ENCODE results near the gene PNMT.

PNMT gene

DNA sequence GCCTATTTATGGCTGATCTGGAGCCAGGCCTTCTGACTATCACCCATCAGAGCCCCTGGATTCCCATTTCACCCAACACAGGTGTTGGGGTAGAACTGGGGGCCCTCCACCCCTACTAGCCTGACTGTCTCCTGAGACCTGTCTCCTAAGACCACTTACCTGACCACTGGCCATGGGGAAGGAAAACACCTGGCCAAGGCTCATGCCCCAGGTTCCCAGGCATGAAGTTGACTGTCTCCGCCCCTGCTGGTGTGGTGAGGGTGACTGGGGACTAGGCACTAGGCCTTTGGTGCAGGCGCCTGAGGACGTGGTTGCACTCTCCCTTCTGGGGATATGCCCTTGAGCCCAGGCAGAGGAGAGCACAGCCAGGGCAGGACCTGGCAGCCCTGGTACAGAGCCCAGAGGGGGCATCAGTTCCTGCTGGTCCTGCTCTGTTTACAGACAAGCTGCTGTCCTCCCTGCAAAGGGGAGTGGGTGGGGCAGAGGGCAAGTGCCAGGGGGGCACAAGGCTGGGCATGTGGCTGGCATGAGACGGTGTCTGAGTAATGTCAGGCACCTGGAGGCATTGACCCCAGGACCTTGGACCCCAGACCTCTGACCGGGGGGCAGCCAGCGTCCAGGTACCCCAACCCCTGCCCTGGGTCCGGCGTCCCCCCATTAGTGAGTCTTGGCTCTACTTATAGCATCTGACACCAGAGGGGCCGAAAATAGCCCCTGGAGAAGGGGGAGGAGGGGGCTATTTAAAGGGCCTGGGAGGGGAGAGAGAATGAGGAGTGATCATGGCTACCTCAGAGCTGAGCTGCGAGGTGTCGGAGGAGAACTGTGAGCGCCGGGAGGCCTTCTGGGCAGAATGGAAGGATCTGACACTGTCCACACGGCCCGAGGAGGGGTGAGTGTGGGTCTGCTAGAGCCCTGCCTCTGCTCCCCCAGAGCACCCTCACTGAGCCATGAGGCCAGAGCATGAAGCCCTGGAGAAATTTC lies 3.4 kb upstream of the PNMT start, which contains the start of gene TCAP:
TSS of gene TCAP (plus strand) at position 769 of the 981 bp plus-strand sequence. CDS start at position 780, 11 bp downstream.
- WGBS, 2 experiments (ENCODE audit: insufficient coverage in 2 of 2) = 71 to 80% methylated on average over 13 to 14 of the region's 15 CpGs

DNA sequence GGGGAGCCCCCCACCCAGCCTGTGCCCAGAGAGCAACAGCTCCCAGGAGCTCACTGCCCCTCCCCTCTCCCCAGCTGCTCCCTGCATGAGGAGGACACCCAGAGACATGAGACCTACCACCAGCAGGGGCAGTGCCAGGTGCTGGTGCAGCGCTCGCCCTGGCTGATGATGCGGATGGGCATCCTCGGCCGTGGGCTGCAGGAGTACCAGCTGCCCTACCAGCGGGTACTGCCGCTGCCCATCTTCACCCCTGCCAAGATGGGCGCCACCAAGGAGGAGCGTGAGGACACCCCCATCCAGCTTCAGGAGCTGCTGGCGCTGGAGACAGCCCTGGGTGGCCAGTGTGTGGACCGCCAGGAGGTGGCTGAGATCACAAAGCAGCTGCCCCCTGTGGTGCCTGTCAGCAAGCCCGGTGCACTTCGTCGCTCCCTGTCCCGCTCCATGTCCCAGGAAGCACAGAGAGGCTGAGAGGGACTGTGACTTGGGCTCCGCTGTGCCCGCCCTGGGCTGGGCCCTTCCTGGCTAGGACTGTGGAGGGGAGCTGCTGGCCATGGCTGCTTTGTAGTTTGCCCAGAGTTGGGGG lies 2.5 kb upstream of the PNMT start:
- no peaks in the 10 kb centered on the region for H3K9me3 ChIP-seq (ENCODE audit: control insufficient read depth, low read length)
- H3K36me3 ChIP-seq (ENCODE audit: control insufficient read depth, insufficient read depth, low read length) = peaks cover 6% of the 10 kb centered on the region
- peaks cover 20% of the 10 kb centered on the region for H3K4me1 ChIP-seq (ENCODE audit: control insufficient read depth, insufficient read depth, low read length, poor library complexity, severe bottlenecking)
- H3K27ac ChIP-seq (ENCODE audit: low read depth, low read length, severe bottlenecking) = no peak overlapping the region
- WGBS, 2 experiments (ENCODE audit: insufficient coverage in 2 of 2) = 81 to 88% methylated on average over 10 to 13 of the region's 17 CpGs
- no peak overlapping the region for H3K4me3 ChIP-seq (ENCODE audit: extremely low read depth, insufficient read depth, low read length, poor library complexity, severe bottlenecking)

More for the DNA sequence above, 3.4 kb upstream of the PNMT start, which contains the start of gene TCAP:
- Histone ChIP-seq H3K36me3 (ENCODE audit: control insufficient read depth, insufficient read depth, low read length) (peaks cover 14% of the 10 kb centered on the region), H3K27ac (ENCODE audit: low read depth, low read length, severe bottlenecking) (no peak within 1 kb of the TSS), H3K4me3 (ENCODE audit: extremely low read depth, insufficient read depth, low read length, poor library complexity, severe bottlenecking) (no peak within 1 kb of the TSS), H3K4me1 (ENCODE audit: control insufficient read depth, insufficient read depth, low read length, poor library complexity, severe bottlenecking) (peaks cover 20% of the 10 kb centered on the region), H3K9me3 (ENCODE audit: control insufficient read depth, low read length) (no peaks in the 10 kb centered on the region)

DNA sequence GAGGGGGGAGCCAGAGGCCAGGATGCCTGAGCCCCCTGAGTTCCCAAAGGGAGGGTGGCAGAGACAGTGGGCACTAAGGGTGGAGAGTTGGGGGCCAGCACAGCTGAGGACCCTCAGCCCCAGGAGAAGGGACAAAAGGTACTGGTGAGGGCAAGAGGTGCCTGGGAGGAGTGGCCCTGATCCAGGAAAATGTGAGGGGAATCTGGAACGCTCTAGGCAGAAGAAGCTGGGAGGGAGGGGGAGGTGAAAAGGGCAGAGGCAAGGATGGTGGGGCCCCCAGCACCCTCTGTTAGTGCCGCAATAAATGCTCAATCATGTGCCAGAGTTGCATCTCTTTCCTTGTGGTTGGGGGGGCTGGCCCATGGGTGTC lies 2.0 kb upstream of the PNMT start:
- no peak overlapping the region for H3K4me3 ChIP-seq (ENCODE audit: extremely low read depth, insufficient read depth, low read length, poor library complexity, severe bottlenecking)
- peaks cover 4% of the 10 kb centered on the region for H3K36me3 ChIP-seq (ENCODE audit: control insufficient read depth, insufficient read depth, low read length)
- peaks cover 20% of the 10 kb centered on the region for H3K4me1 ChIP-seq (ENCODE audit: control insufficient read depth, insufficient read depth, low read length, poor library complexity, severe bottlenecking)
- no peak overlapping the region for H3K27ac ChIP-seq (ENCODE audit: low read depth, low read length, severe bottlenecking)
- H3K9me3 ChIP-seq (ENCODE audit: control insufficient read depth, low read length) = no peaks in the 10 kb centered on the region
- WGBS, 2 experiments (ENCODE audit: insufficient coverage in 2 of 2) = 58 to 64% methylated on average over 2 of the region's 2 CpGs

DNA sequence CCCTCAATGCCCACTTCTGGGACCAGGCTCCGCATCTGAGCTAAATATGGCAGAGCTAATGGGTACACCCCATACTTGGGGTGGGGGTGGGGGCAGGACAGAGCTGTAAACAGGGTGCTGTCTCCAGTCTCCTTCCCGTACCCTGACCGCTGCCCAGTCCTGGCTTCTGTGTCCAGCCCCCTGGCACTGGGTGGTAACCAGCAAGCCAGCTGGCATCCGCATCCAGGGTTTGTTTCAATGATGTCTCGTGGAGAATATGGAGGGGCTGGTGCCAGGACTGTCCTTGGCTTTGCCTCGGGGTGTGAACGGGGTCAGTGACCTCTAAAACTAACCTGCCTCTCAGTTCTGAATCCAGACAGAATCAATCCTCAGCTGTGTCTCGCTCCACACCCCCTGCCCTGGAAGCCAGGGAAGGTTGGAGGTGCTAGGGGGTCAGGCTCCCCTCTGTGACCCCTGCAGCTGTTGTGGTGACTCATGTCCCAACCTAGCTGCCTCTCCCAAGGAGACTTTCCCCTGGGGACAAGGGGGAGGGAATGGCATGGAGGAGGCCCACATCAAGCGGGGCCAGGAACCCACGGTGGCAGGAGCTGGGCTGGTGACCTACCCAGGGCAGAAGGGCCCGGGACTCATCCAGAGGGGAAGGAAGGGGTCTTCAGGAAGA lies 1.5 kb upstream of the PNMT start:
- H3K27ac ChIP-seq (ENCODE audit: low read depth, low read length, severe bottlenecking) = no peak overlapping the region
- 75 to 78% methylated on average over 8 to 10 of the region's 11 CpGs for WGBS, 2 experiments (ENCODE audit: insufficient coverage in 2 of 2)
- H3K4me3 ChIP-seq (ENCODE audit: extremely low read depth, insufficient read depth, low read length, poor library complexity, severe bottlenecking) = no peak overlapping the region
- no peaks in the 10 kb centered on the region for H3K9me3 ChIP-seq (ENCODE audit: control insufficient read depth, low read length)
- no peaks in the 10 kb centered on the region for H3K36me3 ChIP-seq (ENCODE audit: control insufficient read depth, insufficient read depth, low read length)
- peaks cover 20% of the 10 kb centered on the region for H3K4me1 ChIP-seq (ENCODE audit: control insufficient read depth, insufficient read depth, low read length, poor library complexity, severe bottlenecking)

DNA sequence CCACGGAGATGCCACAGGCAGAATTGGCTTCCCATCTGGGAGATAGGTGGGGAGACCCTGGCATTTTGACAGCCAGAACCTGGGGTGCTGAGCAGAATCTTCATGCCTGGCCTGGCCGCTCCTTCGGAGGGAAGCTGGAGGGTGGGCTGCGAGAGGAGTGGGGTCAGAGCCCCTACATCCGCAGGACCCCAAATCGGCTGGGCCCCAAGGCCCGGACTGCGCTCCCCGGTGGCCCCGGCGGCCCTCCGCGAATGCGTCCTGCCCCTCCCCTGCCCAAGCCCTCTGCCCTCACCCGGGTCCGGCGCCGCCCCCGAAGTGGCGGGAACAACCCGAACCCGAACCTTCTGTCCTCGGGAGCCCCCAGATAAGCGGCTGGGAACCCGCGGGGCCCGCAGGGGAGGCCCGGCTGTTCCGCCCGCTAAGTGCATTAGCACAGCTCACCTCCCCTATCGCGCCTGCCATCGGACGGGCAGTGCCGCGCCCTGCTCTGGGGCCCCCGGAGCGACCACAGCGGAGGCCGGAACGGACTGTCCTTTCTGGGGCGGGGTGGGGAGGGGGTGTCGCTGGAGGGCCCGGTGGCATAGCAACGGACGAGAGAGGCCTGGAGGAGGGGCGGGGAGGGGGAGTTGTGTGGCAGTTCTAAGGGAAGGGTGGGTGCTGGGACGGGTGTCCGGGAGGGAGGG lies 850 bp upstream of the PNMT start:
- Histone ChIP-seq H3K27ac (ENCODE audit: low read depth, low read length, severe bottlenecking) (no peak overlapping the region), H3K4me3 (ENCODE audit: extremely low read depth, insufficient read depth, low read length, poor library complexity, severe bottlenecking) (peak overlapping the region; percentile 35)
- 10% methylated on average over 18 to 32 of the region's 49 CpGs for WGBS, 2 experiments (ENCODE audit: insufficient coverage in 2 of 2)

DNA sequence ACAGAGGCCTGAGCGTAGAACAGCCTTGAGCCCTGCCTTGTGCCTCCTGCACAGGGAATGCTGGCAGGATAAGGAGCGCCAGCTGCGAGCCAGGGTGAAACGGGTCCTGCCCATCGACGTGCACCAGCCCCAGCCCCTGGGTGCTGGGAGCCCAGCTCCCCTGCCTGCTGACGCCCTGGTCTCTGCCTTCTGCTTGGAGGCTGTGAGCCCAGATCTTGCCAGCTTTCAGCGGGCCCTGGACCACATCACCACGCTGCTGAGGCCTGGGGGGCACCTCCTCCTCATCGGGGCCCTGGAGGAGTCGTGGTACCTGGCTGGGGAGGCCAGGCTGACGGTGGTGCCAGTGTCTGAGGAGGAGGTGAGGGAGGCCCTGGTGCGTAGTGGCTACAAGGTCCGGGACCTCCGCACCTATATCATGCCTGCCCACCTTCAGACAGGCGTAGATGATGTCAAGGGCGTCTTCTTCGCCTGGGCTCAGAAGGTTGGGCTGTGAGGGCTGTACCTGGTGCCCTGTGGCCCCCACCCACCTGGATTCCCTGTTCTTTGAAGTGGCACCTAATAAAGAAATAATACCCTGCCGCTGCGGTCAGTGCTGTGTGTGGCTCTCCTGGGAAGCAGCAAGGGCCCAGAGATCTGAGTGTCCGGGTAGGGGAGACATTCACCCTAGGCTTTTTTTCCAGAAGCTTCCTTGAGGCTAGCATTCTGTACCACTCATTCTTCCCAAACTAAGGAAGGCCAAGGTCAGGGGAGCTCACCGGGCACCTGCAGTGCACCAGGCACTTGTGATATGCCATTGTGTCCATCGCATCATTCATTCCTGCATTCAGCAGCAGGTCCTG lies 1.9 kb downstream of the PNMT start:
- no peak overlapping the region for H3K4me3 ChIP-seq (ENCODE audit: extremely low read depth, insufficient read depth, low read length, poor library complexity, severe bottlenecking)
- no peak overlapping the region for H3K27ac ChIP-seq (ENCODE audit: low read depth, low read length, severe bottlenecking)
- WGBS, 2 experiments (ENCODE audit: insufficient coverage in 2 of 2) = 93 to 97% methylated on average over 19 to 21 of the region's 23 CpGs
- H3K9me3 ChIP-seq (ENCODE audit: control insufficient read depth, low read length) = no peaks in the 10 kb centered on the region
- peaks cover 9% of the 10 kb centered on the region for H3K4me1 ChIP-seq (ENCODE audit: control insufficient read depth, insufficient read depth, low read length, poor library complexity, severe bottlenecking)
- no peaks in the 10 kb centered on the region for H3K36me3 ChIP-seq (ENCODE audit: control insufficient read depth, insufficient read depth, low read length)

More for the DNA sequence above, 850 bp upstream of the PNMT start:
- no peaks in the 10 kb centered on the region for H3K9me3 ChIP-seq (ENCODE audit: control insufficient read depth, low read length)
- H3K4me1 ChIP-seq (ENCODE audit: control insufficient read depth, insufficient read depth, low read length, poor library complexity, severe bottlenecking) = peaks cover 20% of the 10 kb centered on the region
- H3K36me3 ChIP-seq (ENCODE audit: control insufficient read depth, insufficient read depth, low read length) = no peaks in the 10 kb centered on the region

DNA sequence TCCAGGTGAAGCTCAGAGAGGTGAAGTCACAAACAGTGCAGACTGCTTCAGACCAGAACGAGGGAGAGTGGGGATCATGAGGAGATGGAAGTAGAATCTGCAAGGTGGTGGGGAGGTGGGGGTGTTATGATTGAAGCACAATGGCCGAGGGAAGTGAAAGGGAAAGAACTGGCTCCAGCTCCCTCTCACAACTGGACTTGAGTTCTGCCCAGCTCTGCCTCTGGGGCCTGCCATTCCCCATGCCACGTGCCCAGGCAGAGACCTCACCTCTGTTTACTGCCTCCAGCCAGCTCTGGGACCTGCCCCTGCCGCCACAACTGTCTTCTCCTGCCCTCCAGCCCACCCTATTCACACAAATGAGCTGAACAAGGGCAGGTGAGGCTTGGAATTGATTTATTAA lies 2.5 kb downstream of the PNMT start:
- no peak overlapping the region for H3K4me3 ChIP-seq (ENCODE audit: extremely low read depth, insufficient read depth, low read length, poor library complexity, severe bottlenecking)
- no peaks in the 10 kb centered on the region for H3K9me3 ChIP-seq (ENCODE audit: control insufficient read depth, low read length)
- 64 to 72% methylated on average over 2 to 3 of the region's 4 CpGs for WGBS, 2 experiments (ENCODE audit: insufficient coverage in 2 of 2)
- no peaks in the 10 kb centered on the region for H3K36me3 ChIP-seq (ENCODE audit: control insufficient read depth, insufficient read depth, low read length)
- H3K4me1 ChIP-seq (ENCODE audit: control insufficient read depth, insufficient read depth, low read length, poor library complexity, severe bottlenecking) = peaks cover 9% of the 10 kb centered on the region
- H3K27ac ChIP-seq (ENCODE audit: low read depth, low read length, severe bottlenecking) = no peak overlapping the region

DNA sequence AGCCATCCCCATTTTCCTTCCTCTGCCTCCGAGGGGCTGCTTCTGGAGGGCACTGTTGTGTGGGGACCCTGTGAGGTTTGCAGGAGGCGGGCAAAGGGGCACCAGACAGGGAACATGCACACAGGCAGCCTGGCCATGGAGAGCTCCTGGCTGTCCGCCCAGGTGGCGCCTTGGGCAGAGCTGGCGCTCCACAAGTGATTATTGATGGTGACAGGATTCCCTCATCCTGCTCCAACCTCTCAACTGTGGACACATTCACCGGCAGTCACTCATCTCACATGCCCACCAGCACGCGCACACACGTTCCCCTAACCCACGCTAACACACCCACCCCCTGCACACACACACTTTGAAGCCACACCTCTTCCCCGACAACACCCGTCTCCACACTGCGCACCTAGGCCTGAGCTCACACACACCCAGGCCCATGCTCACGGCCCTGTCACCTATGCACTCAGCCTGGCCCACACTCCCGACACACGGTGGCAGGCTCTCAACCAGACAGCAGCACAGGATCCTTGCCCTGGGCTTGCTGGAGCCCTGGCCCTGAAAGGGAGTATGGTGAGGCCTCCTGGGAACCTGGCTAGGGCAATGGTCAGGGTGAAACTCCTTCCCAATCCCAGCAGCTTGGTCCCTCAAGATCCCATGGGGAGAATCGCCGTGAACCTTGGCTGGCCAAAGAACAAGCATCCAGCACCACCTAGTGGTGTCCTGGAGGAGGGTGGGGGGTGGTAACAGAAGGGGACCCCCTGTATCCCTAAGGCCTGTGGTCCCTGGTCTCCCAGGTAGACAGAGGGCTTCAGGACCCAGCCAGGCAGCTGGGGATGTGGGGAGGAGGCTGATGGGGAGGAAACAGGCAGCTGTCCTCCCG lies 3.6 kb downstream of the PNMT start:
- WGBS, 2 experiments (ENCODE audit: insufficient coverage in 2 of 2) = 84 to 93% methylated on average over 13 of the region's 19 CpGs
- Histone ChIP-seq H3K4me3 (ENCODE audit: extremely low read depth, insufficient read depth, low read length, poor library complexity, severe bottlenecking) (no peak overlapping the region), H3K9me3 (ENCODE audit: control insufficient read depth, low read length) (no peaks in the 10 kb centered on the region), H3K4me1 (ENCODE audit: control insufficient read depth, insufficient read depth, low read length, poor library complexity, severe bottlenecking) (peaks cover 9% of the 10 kb centered on the region), H3K36me3 (ENCODE audit: control insufficient read depth, insufficient read depth, low read length) (peaks cover under 1% of the 10 kb centered on the region), H3K27ac (ENCODE audit: low read depth, low read length, severe bottlenecking) (no peak overlapping the region)
